Esophagus squamous epithelium (tissue), 5 donors: ENCODE data around the gene TMEM269. TPM values are rescaled to one million over a fixed set of nuclear protein-coding genes. Genes with fewer than 3 reads are reported as not detected.

Experiments
- DNase-seq: peaks from one replicate; lab custom pipeline; 2025; lab: John Stamatoyannopoulos, UW
- H3K27ac ChIP-seq, 4 donors: fragments of 200-600 bp; sonication (generic); one replicate each; pipeline ENCODE4 v1.5.1; 2016 to 2019; ENCODE audit warnings: mild to moderate bottlenecking in 1 of 4
- H3K27me3 ChIP-seq, 4 donors: fragments of 200-600 bp; sonication (generic); 1 replicate in 3 of 4; 2 replicates in 1 of 4; pipeline versions ENCODE4 v1.5.1 to v1.6.0; 2017 to 2021; ENCODE audit warnings: antibody characterized with exemption in 1 of 4
- H3K36me3 ChIP-seq, 3 donors: fragments of 200-600 bp; sonication (generic); one replicate each; pipeline ENCODE4 v1.5.1; 2016 to 2019
- H3K4me1 ChIP-seq, 3 donors: fragments of 200-600 bp; sonication (generic); one replicate each; pipeline ENCODE4 v1.5.1; 2017 to 2019
- H3K4me3 ChIP-seq, 4 donors: fragments of 200-600 bp; sonication (generic); 1 replicate in 3 of 4; 2 replicates in 1 of 4; pipeline ENCODE4 v1.5.1; 2016 to 2019; ENCODE audit warnings: mild to moderate bottlenecking in 2 of 4, moderate library complexity in 1 of 4
- H3K9me3 ChIP-seq, 3 donors: fragments of 200-600 bp; sonication (generic); one replicate each; pipeline ENCODE4 v1.5.1; 2016 to 2019
- POLR2A ChIP-seq, 4 donors: fragments of 450-650 bp; IDR thresholded peaks; one replicate each; pipeline ENCODE4 v1.6.1; 2017; ENCODE audit warnings: antibody characterized with exemption in 4 of 4, mild to moderate bottlenecking in 4 of 4, moderate library complexity in 3 of 4
- WGBS, 2 donors: methylation state at CpG; one replicate each; pipeline ENCODE4 v1.1.5; 2018; 5-methylcytosine and 5-hydroxymethylcytosine counted together
- intact Hi-C: fragments of 100-400 bp; cut with DNase I; formaldehyde crosslinking; loops from one replicate; pipeline ENCODE4 v1.15.0; 2022
- total RNA-seq, 4 donors: library from RNA; depleted of rRNA; stranded (reverse); fragments of >200 nt; gene quantifications; one replicate each; pipeline ENCODE4 v1.1.0, GENCODE V29; 2016
- TF ChIP-seq, protein P1 (sequence below), 6 experiments: fragments of 450-650 bp in 4 of 6; fragments of 200-600 bp in 2 of 6; sonication (generic) in 2 of 6; IDR thresholded peaks; one replicate each; pipeline ENCODE4 v1.5.1; 2016 to 2019; ENCODE audit warnings: antibody characterized with exemption in 6 of 6, mild to moderate bottlenecking in 4 of 6, moderate library complexity in 4 of 6
- donor health status: DM: yes; HTN: yes; CAD: no.

The TMEM269 gene
- total RNA-seq, 4 donors from 2014 or later = not detected

DNA sequence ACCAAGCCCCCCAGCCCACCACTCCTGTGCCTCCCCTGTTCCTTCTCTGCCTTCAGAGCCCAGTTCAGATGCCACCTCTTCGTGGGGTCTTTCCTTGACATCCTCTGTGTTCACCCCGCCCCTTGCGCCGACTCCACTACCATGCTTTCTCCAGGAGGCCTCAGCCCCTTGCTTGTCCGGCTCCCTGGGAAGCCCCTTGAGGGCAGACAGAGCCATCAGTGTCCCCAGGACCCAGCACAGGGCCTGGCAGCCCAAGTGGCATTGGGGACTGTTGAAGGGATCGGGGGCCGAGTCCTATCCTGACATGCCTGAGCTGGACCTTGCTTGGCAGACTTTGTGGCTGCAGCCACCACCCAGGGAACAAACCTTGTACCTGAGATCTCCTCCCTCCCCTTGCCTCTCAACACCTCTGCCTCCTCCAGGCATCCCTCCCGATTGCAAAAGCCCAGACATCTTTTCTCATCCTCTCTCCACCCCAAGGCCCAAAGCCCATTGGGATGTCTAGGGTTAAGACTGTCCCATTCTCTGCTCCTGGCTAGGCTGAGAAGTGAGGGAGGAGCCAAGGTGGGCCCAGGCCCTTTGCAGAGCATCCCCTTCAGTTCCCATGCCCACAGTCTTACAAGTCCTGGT, 48.1 kb upstream of the TMEM269 start:
- DNase-seq = no peak
- WGBS, 2 donors = 79 to 86% methylated on average over 2 to 7 of the region's 8 CpGs
- Histone ChIP-seq H3K9me3 (no peaks in the 10 kb centered on the region), H3K4me3 (no peak overlapping the region), H3K4me1 (peaks cover 8 to 48% (median 28%) of the 10 kb centered on the region in 3 donors), H3K36me3 (no peaks in the 10 kb centered on the region), H3K27me3 (no peaks in the 10 kb centered on the region), H3K27ac (no peak overlapping the region)
- intact Hi-C loops = no loop called here
- TF ChIP-seq, protein P1, sequence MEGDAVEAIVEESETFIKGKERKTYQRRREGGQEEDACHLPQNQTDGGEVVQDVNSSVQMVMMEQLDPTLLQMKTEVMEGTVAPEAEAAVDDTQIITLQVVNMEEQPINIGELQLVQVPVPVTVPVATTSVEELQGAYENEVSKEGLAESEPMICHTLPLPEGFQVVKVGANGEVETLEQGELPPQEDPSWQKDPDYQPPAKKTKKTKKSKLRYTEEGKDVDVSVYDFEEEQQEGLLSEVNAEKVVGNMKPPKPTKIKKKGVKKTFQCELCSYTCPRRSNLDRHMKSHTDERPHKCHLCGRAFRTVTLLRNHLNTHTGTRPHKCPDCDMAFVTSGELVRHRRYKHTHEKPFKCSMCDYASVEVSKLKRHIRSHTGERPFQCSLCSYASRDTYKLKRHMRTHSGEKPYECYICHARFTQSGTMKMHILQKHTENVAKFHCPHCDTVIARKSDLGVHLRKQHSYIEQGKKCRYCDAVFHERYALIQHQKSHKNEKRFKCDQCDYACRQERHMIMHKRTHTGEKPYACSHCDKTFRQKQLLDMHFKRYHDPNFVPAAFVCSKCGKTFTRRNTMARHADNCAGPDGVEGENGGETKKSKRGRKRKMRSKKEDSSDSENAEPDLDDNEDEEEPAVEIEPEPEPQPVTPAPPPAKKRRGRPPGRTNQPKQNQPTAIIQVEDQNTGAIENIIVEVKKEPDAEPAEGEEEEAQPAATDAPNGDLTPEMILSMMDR (IDR thresholded peaks at IDR 0.05) = no peak
- no peak for TF ChIP-seq POLR2A (IDR thresholded peaks at IDR 0.05)

DNA sequence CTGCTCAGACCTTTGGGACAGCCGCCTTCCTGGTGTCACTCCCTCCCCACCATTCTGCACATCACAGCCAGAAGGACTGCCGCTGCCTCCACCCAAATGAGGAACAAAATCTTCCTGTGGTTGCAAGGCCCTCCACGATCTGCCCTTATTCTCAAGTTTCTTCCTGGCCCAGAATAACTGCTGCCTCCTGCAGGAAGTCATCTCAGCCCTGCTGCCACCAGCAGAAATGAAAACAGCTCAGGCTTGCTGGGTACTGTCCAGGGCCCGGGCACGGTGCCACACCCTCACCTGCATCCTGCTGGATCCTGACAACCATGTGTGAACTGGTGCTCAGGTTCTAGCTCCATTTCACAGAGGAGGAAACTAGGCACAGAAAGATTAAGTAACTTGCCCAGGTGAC, 47.5 kb upstream of the TMEM269 start:
- Histone ChIP-seq H3K36me3 (no peaks in the 10 kb centered on the region), H3K4me3 (no peak overlapping the region), H3K27me3 (no peaks in the 10 kb centered on the region), H3K9me3 (no peaks in the 10 kb centered on the region), H3K4me1 (peaks cover 8 to 53% (median 28%) of the 10 kb centered on the region in 3 donors), H3K27ac (no peak overlapping the region)
- 25 to 37% methylated on average over 3 to 5 of the region's 5 CpGs for WGBS, 2 donors
- intact Hi-C loops = no loop called here
- no peak for TF ChIP-seq POLR2A (IDR thresholded peaks at IDR 0.05)
- TF ChIP-seq, protein P1 (IDR thresholded peaks at IDR 0.05) = no peak
- DNase-seq = no peak

DNA sequence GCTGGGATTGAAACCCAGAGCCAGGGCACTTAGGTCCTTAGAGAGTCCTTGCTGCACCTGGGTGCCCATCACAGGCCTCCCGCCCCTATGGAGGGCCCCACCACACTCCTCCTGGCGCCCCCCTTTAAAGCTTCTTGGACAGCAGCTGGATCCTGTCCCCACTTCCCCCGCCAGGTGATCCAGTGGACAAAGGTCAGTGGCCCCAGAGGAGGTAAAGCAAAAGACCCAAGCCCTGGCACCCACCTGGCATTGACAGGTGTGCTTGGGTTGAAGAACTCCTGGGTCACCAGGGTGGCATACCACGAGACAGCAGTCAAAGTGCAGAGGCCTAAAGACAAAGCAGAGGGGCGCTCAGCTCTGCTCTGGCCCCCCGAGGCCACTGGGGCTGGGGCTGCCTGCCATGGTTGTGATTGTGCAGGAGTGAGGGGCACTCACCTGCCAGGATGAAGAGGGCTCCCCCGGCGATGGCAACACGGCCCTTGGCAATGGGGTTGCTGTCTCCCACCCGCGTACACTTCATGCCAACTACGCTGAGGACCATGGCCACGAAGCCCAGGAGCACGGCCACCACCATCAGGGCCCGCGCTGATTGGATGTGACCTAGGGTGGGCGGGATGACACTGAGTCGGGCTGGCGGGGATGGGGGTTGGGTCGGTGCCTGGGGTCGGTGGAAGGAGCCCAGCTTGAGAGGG, 46.7 kb upstream of the TMEM269 start:
- Histone ChIP-seq H3K36me3 (no peaks in the 10 kb centered on the region), H3K27me3 (no peaks in the 10 kb centered on the region), H3K4me1 (peaks cover 8 to 62% (median 33%) of the 10 kb centered on the region in 3 donors), H3K27ac (no peak overlapping the region), H3K9me3 (no peaks in the 10 kb centered on the region), H3K4me3 (no peak overlapping the region)
- WGBS, 2 donors = 87 to 93% methylated on average over 3 of the region's 21 CpGs
- intact Hi-C loops = no loop called here
- DNase-seq = no peak
- TF ChIP-seq POLR2A (IDR thresholded peaks at IDR 0.05) = no peak
- TF ChIP-seq, protein P1 (IDR thresholded peaks at IDR 0.05) = no peak

DNA sequence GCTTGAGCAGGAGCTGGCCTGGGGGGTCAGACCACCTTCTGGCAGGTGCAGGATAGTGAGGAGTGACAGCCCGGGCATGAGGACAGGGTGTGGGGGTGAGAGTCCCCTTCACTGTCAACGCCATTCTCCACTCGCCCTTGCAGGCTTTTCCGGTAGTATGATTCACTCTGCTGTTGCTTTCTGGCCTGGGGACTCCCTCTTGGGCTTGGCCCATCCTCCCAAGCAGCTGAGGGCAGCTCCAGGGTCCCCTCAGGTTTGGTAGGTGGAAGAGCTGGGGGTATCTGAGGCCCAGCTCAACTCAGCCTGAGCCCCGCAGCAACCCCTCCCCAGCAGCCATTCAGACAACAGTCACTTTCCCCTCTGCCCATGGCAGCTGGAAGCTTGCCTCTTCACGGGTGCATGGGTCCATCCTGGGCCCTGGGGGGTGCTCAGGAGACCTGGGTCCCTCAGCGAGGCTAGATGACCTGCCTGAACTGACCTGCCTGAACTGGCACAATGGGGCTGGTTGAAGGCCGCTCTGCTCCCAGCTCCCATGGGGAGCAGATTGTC, 46.0 kb upstream of the TMEM269 start:
- H3K4me3 ChIP-seq = no peak overlapping the region

More for the DNA sequence above, 46.0 kb upstream of the TMEM269 start:
- TF ChIP-seq, protein P1 (IDR thresholded peaks at IDR 0.05) = no peak
- no peak for TF ChIP-seq POLR2A (IDR thresholded peaks at IDR 0.05)
- DNase-seq = no peak
- no peak overlapping the region for H3K27ac ChIP-seq
- intact Hi-C loops = no loop called here
- H3K9me3 ChIP-seq = no peaks in the 10 kb centered on the region
- H3K4me1 ChIP-seq = peaks cover 8 to 68% (median 33%) of the 10 kb centered on the region in 3 donors
- 33 to 52% methylated on average over 3 to 4 of the region's 8 CpGs for WGBS, 2 donors
- no peaks in the 10 kb centered on the region for H3K36me3 ChIP-seq
- no peaks in the 10 kb centered on the region for H3K27me3 ChIP-seq
